ENCODE measurements around the gene HDAC4. TPM values are rescaled to one million over a fixed set of nuclear protein-coding genes. Genes with fewer than 3 reads are reported as not detected.

The HDAC4 gene
- total and polyA plus RNA-seq, 2 experiments from 2014 or later = 9.3 to 10.8 TPM

DNA sequence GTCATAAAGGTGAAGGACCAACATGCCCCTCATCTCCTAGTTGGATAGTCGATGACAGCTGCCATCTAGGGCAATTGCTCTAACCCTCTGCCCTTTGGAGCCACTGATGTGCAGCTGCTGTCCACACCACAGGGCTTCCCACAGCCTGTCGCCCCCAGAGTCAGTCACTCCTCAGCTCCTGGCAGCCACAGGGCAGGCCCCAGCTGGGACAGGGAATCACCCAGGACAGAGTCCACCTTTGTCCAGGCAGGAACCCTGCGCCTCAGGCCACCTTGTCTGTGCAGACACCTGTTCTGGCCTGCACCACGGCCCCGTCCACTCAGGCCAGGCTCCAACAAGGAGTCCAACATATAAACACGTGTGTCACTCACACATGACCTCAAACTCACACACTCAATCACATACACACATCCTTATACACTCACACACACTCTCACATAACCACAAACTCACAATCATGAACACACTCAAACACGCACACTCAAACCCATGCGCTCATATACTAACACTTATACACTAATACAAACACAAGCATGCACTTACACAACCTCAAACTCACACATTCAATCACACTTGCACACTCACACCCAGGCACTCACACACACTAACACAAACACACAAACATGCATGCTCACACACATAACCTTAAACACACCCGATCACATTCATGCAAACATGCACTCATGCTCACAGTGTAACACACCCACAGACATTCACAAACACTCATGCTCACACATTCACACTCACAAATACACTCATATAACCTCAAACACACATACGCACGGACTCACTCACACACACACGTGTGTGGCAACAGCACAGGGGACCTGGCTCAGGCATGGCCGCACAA is 29.7 kb downstream of the HDAC4 start:
- 96% methylated on average over 13 of the region's 13 CpGs for WGBS (ENCODE audit: low lambda C conversion rate, missing lambda C conversion rate)
- no peak overlapping the region for H2AFZ ChIP-seq
- H3K27me3 ChIP-seq = no peaks in the 10 kb centered on the region
- H3K4me3 ChIP-seq = no peak overlapping the region
- DNase-seq (ENCODE audit: low spot score) = no peak
- no peaks in the 10 kb centered on the region for H3K9me3 ChIP-seq (ENCODE audit: low read depth)
- TF ChIP-seq, protein P1, sequence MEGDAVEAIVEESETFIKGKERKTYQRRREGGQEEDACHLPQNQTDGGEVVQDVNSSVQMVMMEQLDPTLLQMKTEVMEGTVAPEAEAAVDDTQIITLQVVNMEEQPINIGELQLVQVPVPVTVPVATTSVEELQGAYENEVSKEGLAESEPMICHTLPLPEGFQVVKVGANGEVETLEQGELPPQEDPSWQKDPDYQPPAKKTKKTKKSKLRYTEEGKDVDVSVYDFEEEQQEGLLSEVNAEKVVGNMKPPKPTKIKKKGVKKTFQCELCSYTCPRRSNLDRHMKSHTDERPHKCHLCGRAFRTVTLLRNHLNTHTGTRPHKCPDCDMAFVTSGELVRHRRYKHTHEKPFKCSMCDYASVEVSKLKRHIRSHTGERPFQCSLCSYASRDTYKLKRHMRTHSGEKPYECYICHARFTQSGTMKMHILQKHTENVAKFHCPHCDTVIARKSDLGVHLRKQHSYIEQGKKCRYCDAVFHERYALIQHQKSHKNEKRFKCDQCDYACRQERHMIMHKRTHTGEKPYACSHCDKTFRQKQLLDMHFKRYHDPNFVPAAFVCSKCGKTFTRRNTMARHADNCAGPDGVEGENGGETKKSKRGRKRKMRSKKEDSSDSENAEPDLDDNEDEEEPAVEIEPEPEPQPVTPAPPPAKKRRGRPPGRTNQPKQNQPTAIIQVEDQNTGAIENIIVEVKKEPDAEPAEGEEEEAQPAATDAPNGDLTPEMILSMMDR (IDR thresholded peaks at IDR 0.05; ENCODE audit: poor library complexity) = no peak
- TF ChIP-seq EZH2phosphoT487 (IDR thresholded peaks at IDR 0.05; ENCODE audit: low read depth, severe bottlenecking, unreplicated experiment) (no peak), EZH2 (IDR thresholded peaks at IDR 0.05; ENCODE audit: borderline replicate concordance) (no peak)
- peaks cover 47% of the 10 kb centered on the region for H3K79me2 ChIP-seq
- H3K36me3 ChIP-seq (replicated peaks; ENCODE audit: insufficient read depth, low read depth) = no peaks in the 10 kb centered on the region
- no peak overlapping the region for H3K27ac ChIP-seq
- H3K4me1 ChIP-seq (ENCODE audit: insufficient read depth) = no peaks in the 10 kb centered on the region
- H4K20me1 ChIP-seq (ENCODE audit: insufficient read depth, poor library complexity, severe bottlenecking) = no peaks in the 10 kb centered on the region
- H3K4me2 ChIP-seq = no peak overlapping the region
- H3K9me2 ChIP-seq (replicated peaks; ENCODE audit: insufficient read depth) = no peaks in the 10 kb centered on the region

DNA sequence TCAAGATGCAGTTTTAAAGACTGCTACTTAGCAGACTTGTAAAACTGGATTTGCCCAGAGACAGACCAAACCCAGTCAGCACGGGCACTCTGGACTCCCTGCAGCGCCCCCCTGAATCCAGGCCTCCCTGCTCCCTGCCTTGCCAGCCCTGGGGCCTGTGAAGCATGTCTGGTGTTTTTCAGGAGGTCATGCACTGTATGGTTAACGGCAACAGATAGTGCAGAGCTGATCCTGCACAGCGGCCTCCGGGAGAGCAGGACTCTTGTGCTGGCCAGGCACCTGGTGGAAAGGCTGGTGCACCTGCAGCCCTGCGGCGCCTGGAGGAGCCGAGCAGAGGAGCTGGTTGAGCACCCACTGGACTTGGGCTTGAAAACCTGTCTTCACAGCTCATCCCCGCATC is 30.4 kb downstream of the HDAC4 start:
- no peak overlapping the region for H3K27ac ChIP-seq
- no peaks in the 10 kb centered on the region for H4K20me1 ChIP-seq (ENCODE audit: insufficient read depth, poor library complexity, severe bottlenecking)
- WGBS (ENCODE audit: low lambda C conversion rate, missing lambda C conversion rate) = 88% methylated on average over 9 of the region's 9 CpGs
- TF ChIP-seq EZH2phosphoT487 (IDR thresholded peaks at IDR 0.05; ENCODE audit: low read depth, severe bottlenecking, unreplicated experiment) (no peak), EZH2 (IDR thresholded peaks at IDR 0.05; ENCODE audit: borderline replicate concordance) (no peak)
- TF ChIP-seq, protein P1 (IDR thresholded peaks at IDR 0.05; ENCODE audit: poor library complexity) = no peak
- H3K9me2 ChIP-seq (replicated peaks; ENCODE audit: insufficient read depth) = no peaks in the 10 kb centered on the region
- H3K27me3 ChIP-seq = no peaks in the 10 kb centered on the region
- H3K4me1 ChIP-seq (ENCODE audit: insufficient read depth) = no peaks in the 10 kb centered on the region
- H3K9me3 ChIP-seq (ENCODE audit: low read depth) = no peaks in the 10 kb centered on the region
- H3K36me3 ChIP-seq (replicated peaks; ENCODE audit: insufficient read depth, low read depth) = no peaks in the 10 kb centered on the region
- peaks cover 54% of the 10 kb centered on the region for H3K79me2 ChIP-seq
- H3K4me2 ChIP-seq = no peak overlapping the region
- no peak for DNase-seq (ENCODE audit: low spot score)
- no peak overlapping the region for H3K4me3 ChIP-seq
- H2AFZ ChIP-seq = no peak overlapping the region

DNA sequence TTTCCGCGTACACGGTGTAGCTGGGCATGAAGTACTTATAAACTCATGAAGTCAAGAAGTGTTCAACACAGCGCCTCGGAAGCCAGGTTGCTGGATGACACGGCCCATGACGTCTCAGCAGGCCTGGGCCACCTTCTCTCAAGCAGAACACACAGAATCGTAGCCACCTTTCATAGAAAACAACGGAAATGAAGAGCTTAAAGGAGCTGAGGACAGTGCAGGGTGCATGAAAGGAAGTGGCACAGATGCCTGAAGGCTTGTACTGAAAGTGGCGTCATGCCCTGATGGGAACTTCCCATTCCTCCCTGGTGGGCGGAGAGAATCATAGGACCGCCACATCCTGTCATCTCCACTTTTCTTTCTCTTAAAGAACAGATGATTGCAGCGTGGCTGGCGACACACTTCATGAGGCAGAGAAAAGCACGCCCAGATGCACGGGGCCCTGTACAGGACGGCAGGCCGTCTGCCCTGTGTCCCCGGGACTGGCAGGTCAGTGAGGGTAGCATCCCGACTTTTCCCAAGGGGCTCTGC is 31.1 kb downstream of the HDAC4 start:
- H3K9me2 ChIP-seq (replicated peaks; ENCODE audit: insufficient read depth) = no peaks in the 10 kb centered on the region
- 89% methylated on average over 20 of the region's 20 CpGs for WGBS (ENCODE audit: low lambda C conversion rate, missing lambda C conversion rate)
- H3K27me3 ChIP-seq = no peaks in the 10 kb centered on the region
- no peaks in the 10 kb centered on the region for H3K4me1 ChIP-seq (ENCODE audit: insufficient read depth)
- H2AFZ ChIP-seq = no peak overlapping the region
- H3K4me3 ChIP-seq = no peak overlapping the region
- H3K79me2 ChIP-seq = peaks cover 58% of the 10 kb centered on the region
- no peak overlapping the region for H3K27ac ChIP-seq
- no peak overlapping the region for H3K4me2 ChIP-seq
- no peak for TF ChIP-seq EZH2phosphoT487 (IDR thresholded peaks at IDR 0.05; ENCODE audit: low read depth, severe bottlenecking, unreplicated experiment)
- TF ChIP-seq, protein P1 (IDR thresholded peaks at IDR 0.05; ENCODE audit: poor library complexity) = no peak
- TF ChIP-seq EZH2 (IDR thresholded peaks at IDR 0.05; ENCODE audit: borderline replicate concordance) = no peak
- no peak for DNase-seq (ENCODE audit: low spot score)
- no peaks in the 10 kb centered on the region for H4K20me1 ChIP-seq (ENCODE audit: insufficient read depth, poor library complexity, severe bottlenecking)
- H3K9me3 ChIP-seq (ENCODE audit: low read depth) = no peaks in the 10 kb centered on the region
- H3K36me3 ChIP-seq (replicated peaks; ENCODE audit: insufficient read depth, low read depth) = no peaks in the 10 kb centered on the region
